CD4-positive, alpha-beta memory T cell (primary cell): Measurements from ENCODE around the gene TBC1D26. TPM values are rescaled to one million over a fixed set of nuclear protein-coding genes. Genes with fewer than 3 reads are reported as not detected.
"Not testable (repeated sequence)": the region's sequence is repeated elsewhere in the genome, so short reads cannot be mapped to it uniquely, and the experiment has no call there.

ENCODE experiments used
- CTCF ChIA-PET: fragments of 350-600 bp; sonication (Branson Sonifier 250); formaldehyde crosslinking; loops from one replicate; lab custom pipeline; 2021; ENCODE audit warnings: inconsistent platforms; ENCODE audit not compliant: partially characterized antibody; lab: Charles Lee
- POLR2A ChIA-PET: fragments of 350-600 bp; sonication (Branson Sonifier 250); formaldehyde crosslinking; loops from one replicate; lab custom pipeline; 2021; ENCODE audit not compliant: partially characterized antibody; lab: Charles Lee
- DNase-seq, 5 donors: peaks; one replicate each; pipeline versions ENCODE4 v3.0.0 to v3.0.0-alpha.2; 2020 to 2022; ENCODE audit warnings: mixed read lengths in 1 of 5
- H3K27ac ChIP-seq: one replicate; pipeline ENCODE4 v1.7.0; 2013; ENCODE audit warnings: low read depth, low read length
- H3K27me3 ChIP-seq: 2 replicates; pipeline ENCODE4 v1.7.0; 2013; ENCODE audit warnings: mild to moderate bottlenecking, low read length, moderate library complexity; ENCODE audit not compliant: insufficient read depth
- H3K36me3 ChIP-seq: 2 replicates; pipeline ENCODE4 v1.7.0; 2013; ENCODE audit warnings: mild to moderate bottlenecking, low read length, moderate library complexity; ENCODE audit not compliant: insufficient read depth
- H3K4me1 ChIP-seq: 2 replicates; pipeline ENCODE4 v1.7.0; 2013; ENCODE audit warnings: mild to moderate bottlenecking, low read length, moderate library complexity; ENCODE audit not compliant: insufficient read depth
- H3K4me3 ChIP-seq, 2 donors: one replicate each; pipeline ENCODE4 v1.7.0; 2013; ENCODE audit warnings: low read length in 2 of 2, mild to moderate bottlenecking in 1 of 2
- H3K9me3 ChIP-seq, 2 donors: one replicate each; pipeline ENCODE4 v1.7.0; 2013; ENCODE audit warnings: low read length in 2 of 2, control low read depth in 1 of 2; ENCODE audit not compliant: control insufficient read depth in 1 of 2
- H3K27ac Mint-ChIP-seq, 7 donors: one replicate each; pipeline ENCODE4 v1.8.0; 2020 to 2021; ENCODE audit warnings: mixed read lengths in 7 of 7, mild to moderate bottlenecking in 6 of 7, inconsistent platforms in 3 of 7, moderate library complexity in 3 of 7
- H3K27me3 Mint-ChIP-seq, 2 donors: one replicate each; pipeline ENCODE4 v1.8.0; 2020 to 2021; ENCODE audit warnings: mixed read lengths in 2 of 2
- H3K36me3 Mint-ChIP-seq, 2 donors: one replicate each; pipeline ENCODE4 v1.8.0; 2020 to 2021; ENCODE audit warnings: mixed read lengths in 2 of 2, inconsistent platforms in 1 of 2, mild to moderate bottlenecking in 1 of 2
- H3K4me1 Mint-ChIP-seq, 4 donors: one replicate each; pipeline ENCODE4 v1.8.0; 2020 to 2021; ENCODE audit warnings: mixed read lengths in 4 of 4, mild to moderate bottlenecking in 1 of 4
- H3K4me3 Mint-ChIP-seq, 8 donors: one replicate each; pipeline ENCODE4 v1.8.0; 2020 to 2021; ENCODE audit warnings: mixed read lengths in 8 of 8, mild to moderate bottlenecking in 7 of 8, moderate library complexity in 6 of 8, inconsistent platforms in 3 of 8
- H3K9me3 Mint-ChIP-seq, 8 donors: one replicate each; pipeline ENCODE4 v1.8.0; 2020 to 2021; ENCODE audit warnings: mixed read lengths in 8 of 8, mild to moderate bottlenecking in 5 of 8, inconsistent platforms in 3 of 8, moderate library complexity in 1 of 8
- intact Hi-C: fragments of 100-400 bp; cut with micrococcal nuclease; formaldehyde crosslinking; loops from one replicate; pipeline ENCODE4 v1.15.1; 2023
- polyA plus RNA-seq, 2 donors: library from polyadenylated mRNA; unstranded; fragments of 300-500 nt; fragmentation: Illumina TruSeq; gene quantifications; one replicate each; pipeline ENCODE4 v1.2.3, GENCODE V29; 2021
- total RNA-seq, 2 experiments: library from RNA; stranded (reverse); gene quantifications; one replicate each; pipeline ENCODE4 v1.2.3, GENCODE V29; 2021

The TBC1D26 gene
- total and polyA plus RNA-seq, 4 experiments from 2014 or later, result 0.19 to 0.49 TPM; not detected in 2

DNA sequence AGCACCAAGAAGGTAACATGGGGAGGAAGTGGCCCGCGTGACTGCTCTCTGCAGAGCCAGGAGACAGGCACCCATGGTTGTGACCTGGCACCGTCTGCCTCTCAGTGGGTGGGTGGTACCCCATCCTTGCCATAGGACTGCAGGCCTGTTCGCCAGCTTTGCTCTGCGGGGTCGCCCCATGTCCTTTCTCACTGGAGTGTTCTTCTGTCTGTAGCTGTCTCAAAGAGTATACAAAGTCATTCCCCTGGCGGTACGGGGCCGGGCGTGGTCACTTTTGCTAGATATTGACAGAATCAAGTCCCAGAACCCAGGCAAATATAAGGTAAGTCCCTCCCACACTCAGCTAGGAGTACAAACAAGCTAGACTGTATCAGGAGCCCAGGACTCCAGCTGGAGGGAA is 6.0 kb downstream of the TBC1D26 start:
- intact Hi-C loops, result no loop called here
- Mint-ChIP-seq H3K4me1 (no peaks in the 10 kb centered on the region), H3K4me3 (no peak overlapping the region), H3K27me3 (peaks cover 2 to 3% of the 10 kb centered on the region in 2 donors), H3K27ac (no peak overlapping the region), H3K36me3 (no peaks in the 10 kb centered on the region), H3K9me3 (peaks cover 0 to 2% (median 0%) of the 10 kb centered on the region in 8 donors)
- Histone ChIP-seq H3K4me3 (no peak overlapping the region), H3K36me3 (no peaks in the 10 kb centered on the region), H3K4me1 (no peaks in the 10 kb centered on the region), H3K9me3 (no peaks in the 10 kb centered on the region), H3K27ac (no peak overlapping the region), H3K27me3 (no peaks in the 10 kb centered on the region)
- CTCF ChIA-PET, result no interaction called here
- POLR2A ChIA-PET, result no interaction called here
- no peak for DNase-seq

DNA sequence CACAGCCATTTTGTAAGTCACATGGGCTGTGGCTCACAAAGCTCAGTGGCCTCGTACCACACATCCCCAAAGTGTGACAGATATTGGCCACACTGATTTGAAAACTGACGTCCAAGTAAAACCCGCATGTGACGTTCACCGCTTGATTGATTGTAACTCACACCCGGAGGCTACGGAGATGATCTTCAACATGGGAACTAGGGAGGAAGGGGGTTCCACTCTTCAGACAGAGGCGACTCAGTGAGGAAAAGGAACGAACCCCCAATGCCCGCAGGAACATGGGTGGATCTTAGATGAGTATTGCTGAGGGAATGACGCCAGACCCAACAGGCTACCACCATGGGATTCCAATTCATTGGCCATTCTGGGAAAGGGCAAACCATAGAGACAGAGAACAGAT is 7.2 kb downstream of the TBC1D26 start:
- intact Hi-C loops, H3K4me3 Mint-ChIP-seq, H3K4me1 ChIP-seq, POLR2A ChIA-PET, H3K4me1 Mint-ChIP-seq, H3K9me3 ChIP-seq, H3K4me3 ChIP-seq, H3K27me3 ChIP-seq, H3K9me3 Mint-ChIP-seq, H3K27ac ChIP-seq, H3K36me3 ChIP-seq, DNase-seq, H3K36me3 Mint-ChIP-seq, H3K27me3 Mint-ChIP-seq, H3K27ac Mint-ChIP-seq, CTCF ChIA-PET: not testable (repeated sequence)

DNA sequence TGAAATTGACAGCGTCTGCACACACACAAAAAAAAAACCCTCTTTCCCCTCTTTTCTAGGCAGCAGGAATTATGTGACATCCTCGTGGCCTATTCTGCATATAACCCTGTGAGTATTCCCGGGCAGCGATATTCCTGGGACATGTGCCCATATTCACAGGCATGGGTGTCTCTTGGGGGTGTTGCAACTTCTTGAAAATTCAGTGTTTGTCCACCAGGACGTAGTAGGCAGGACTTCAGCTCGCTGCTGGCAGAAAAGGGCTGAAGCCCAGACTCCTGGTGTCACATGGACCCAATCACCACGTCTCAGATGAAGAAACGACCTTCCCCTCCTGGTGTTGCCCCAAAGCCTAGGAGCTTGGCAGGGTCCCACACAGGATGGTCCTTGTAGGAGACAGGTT is 8.0 kb downstream of the TBC1D26 start:
- POLR2A ChIA-PET, H3K4me1 Mint-ChIP-seq, H3K9me3 Mint-ChIP-seq, H3K36me3 ChIP-seq, H3K27ac ChIP-seq, H3K27me3 ChIP-seq, H3K9me3 ChIP-seq, DNase-seq, H3K36me3 Mint-ChIP-seq, H3K4me1 ChIP-seq, H3K27ac Mint-ChIP-seq, intact Hi-C loops, H3K4me3 ChIP-seq, CTCF ChIA-PET, H3K27me3 Mint-ChIP-seq, H3K4me3 Mint-ChIP-seq: not testable (repeated sequence)

- no peak for DNase-seq
- Mint-ChIP-seq H3K4me3 (no peak overlapping the region), H3K9me3 (peaks cover 0 to 2% (median 0%) of the 10 kb centered on the region in 8 donors), H3K27me3 (peaks cover 2 to 3% of the 10 kb centered on the region in 2 donors), H3K4me1 (no peaks in the 10 kb centered on the region), H3K36me3 (no peaks in the 10 kb centered on the region), H3K27ac (no peak overlapping the region)
- no peaks in the 10 kb centered on the region for H3K27me3 ChIP-seq
- CTCF ChIA-PET, result no interaction called here
- no peak overlapping the region for H3K27ac ChIP-seq
- POLR2A ChIA-PET, result no interaction called here
- H3K36me3 ChIP-seq, result no peaks in the 10 kb centered on the region
- H3K4me1 ChIP-seq, result no peaks in the 10 kb centered on the region
- no peaks in the 10 kb centered on the region for H3K9me3 ChIP-seq
- no peak overlapping the region for H3K4me3 ChIP-seq
- intact Hi-C loops, result no loop called here
These were observed 8.6 kb downstream of the TBC1D26 start for GRCh38 chr17:15740570-15741120.

GRCh38 chr17:15741624-15742023 is 9.5 kb downstream of the TBC1D26 start:
- no peak overlapping the region for H3K4me3 Mint-ChIP-seq

GRCh38 chr17:15742051-15742795 is 10.1 kb downstream of the TBC1D26 start:
- Mint-ChIP-seq H3K36me3 (no peaks in the 10 kb centered on the region), H3K27me3 (peaks cover 3 to 7% of the 10 kb centered on the region in 2 donors), H3K4me3 (no peak overlapping the region), H3K9me3 (peaks cover 0 to 2% (median 0%) of the 10 kb centered on the region in 8 donors), H3K27ac (no peak overlapping the region), H3K4me1 (no peaks in the 10 kb centered on the region)
- no peak for DNase-seq
- intact Hi-C loops, result no loop called here
- ChIA-PET POLR2A (no interaction called here), CTCF (no interaction called here)
- no peak overlapping the region for H3K27ac ChIP-seq
- no peaks in the 10 kb centered on the region for H3K36me3 ChIP-seq
- H3K9me3 ChIP-seq, result no peaks in the 10 kb centered on the region
- H3K4me3 ChIP-seq, result no peak overlapping the region
- H3K4me1 ChIP-seq, result no peaks in the 10 kb centered on the region
- no peaks in the 10 kb centered on the region for H3K27me3 ChIP-seq

More at GRCh38 chr17:15741624-15742023, 9.5 kb downstream of the TBC1D26 start:
- no peak for DNase-seq
- H3K9me3 Mint-ChIP-seq, result peaks cover 0 to 2% (median 0%) of the 10 kb centered on the region in 8 donors
- peaks cover 2 to 3% of the 10 kb centered on the region in 2 donors for H3K27me3 Mint-ChIP-seq
- Histone ChIP-seq H3K27me3 (no peaks in the 10 kb centered on the region), H3K4me1 (no peaks in the 10 kb centered on the region), H3K9me3 (no peaks in the 10 kb centered on the region), H3K36me3 (no peaks in the 10 kb centered on the region), H3K27ac (no peak overlapping the region), H3K4me3 (no peak overlapping the region)
- POLR2A ChIA-PET, result no interaction called here
- intact Hi-C loops, result no loop called here
- H3K4me1 Mint-ChIP-seq, result no peaks in the 10 kb centered on the region
- H3K27ac Mint-ChIP-seq, result no peak overlapping the region
- CTCF ChIA-PET, result no interaction called here
- no peaks in the 10 kb centered on the region for H3K36me3 Mint-ChIP-seq

GRCh38 chr17:15742921-15743320 is 10.8 kb downstream of the TBC1D26 start:
- DNase-seq, result no peak
- H3K27ac Mint-ChIP-seq, result no peak overlapping the region
- ChIA-PET POLR2A (no interaction called here), CTCF (no interaction called here)
- peaks cover 3 to 9% of the 10 kb centered on the region in 2 donors for H3K27me3 Mint-ChIP-seq
- no peaks in the 10 kb centered on the region for H3K4me1 Mint-ChIP-seq
- H3K36me3 Mint-ChIP-seq, result no peaks in the 10 kb centered on the region
- H3K4me3 Mint-ChIP-seq, result no peak overlapping the region
- Histone ChIP-seq H3K9me3 (no peaks in the 10 kb centered on the region), H3K36me3 (no peaks in the 10 kb centered on the region), H3K4me1 (no peaks in the 10 kb centered on the region), H3K27me3 (no peaks in the 10 kb centered on the region), H3K27ac (no peak overlapping the region), H3K4me3 (no peak overlapping the region)
- intact Hi-C loops, result no loop called here
- peaks cover 0 to 2% (median 0%) of the 10 kb centered on the region in 8 donors for H3K9me3 Mint-ChIP-seq
